Neural crest cell (in vitro differentiated cells): ENCODE data around the gene PCNT. TPM values are rescaled to one million over a fixed set of nuclear protein-coding genes. Genes with fewer than 3 reads are reported as not detected.
A peak's percentile ranks its signal among the peaks of the same experiment; 100 is the strongest.
"Not testable (repeated sequence)": the region's sequence is repeated elsewhere in the genome, so short reads cannot be mapped to it uniquely, and the experiment has no call there.

Experiments
- DNase-seq: peaks from one replicate; pipeline ENCODE4 v3.0.0; 2021; ENCODE audit warnings: low read depth, mixed read lengths, low spot score
- H3K27ac Mint-ChIP-seq: one replicate; pipeline ENCODE4 v1.8.0; 2021; ENCODE audit warnings: mild to moderate bottlenecking, mixed read lengths; ENCODE audit not compliant: unreplicated experiment
- H3K27me3 Mint-ChIP-seq: 2 replicates; pipeline ENCODE4 v1.8.0; 2021; ENCODE audit warnings: low read depth, mild to moderate bottlenecking, mixed read lengths
- H3K36me3 Mint-ChIP-seq: 2 replicates; pipeline ENCODE4 v1.8.0; 2021; ENCODE audit warnings: low read depth, mild to moderate bottlenecking, mixed read lengths
- H3K4me1 Mint-ChIP-seq: 2 replicates; pipeline ENCODE4 v1.8.0; 2021; ENCODE audit warnings: mixed read lengths
- H3K4me3 Mint-ChIP-seq: one replicate; pipeline ENCODE4 v1.8.0; 2021; ENCODE audit warnings: mild to moderate bottlenecking, mixed read lengths
- H3K9me3 Mint-ChIP-seq: 2 replicates; pipeline ENCODE4 v1.8.0; 2021; ENCODE audit warnings: mixed read lengths
- total RNA-seq: library from RNA; stranded (reverse); gene quantifications from 2 replicates; pipeline ENCODE4 v1.2.1, GENCODE V29; 2021
- TF ChIP-seq, protein P1 (sequence below): fragments of 200-600 bp; sonication (generic); conservative IDR thresholded peaks from 2 replicates; pipeline ENCODE4 v1.5.0; 2021; ENCODE audit warnings: antibody characterized with exemption, mild to moderate bottlenecking

Gene PCNT
- total RNA-seq, 1 donor from 2014 or later: 60.4 TPM

DNA sequence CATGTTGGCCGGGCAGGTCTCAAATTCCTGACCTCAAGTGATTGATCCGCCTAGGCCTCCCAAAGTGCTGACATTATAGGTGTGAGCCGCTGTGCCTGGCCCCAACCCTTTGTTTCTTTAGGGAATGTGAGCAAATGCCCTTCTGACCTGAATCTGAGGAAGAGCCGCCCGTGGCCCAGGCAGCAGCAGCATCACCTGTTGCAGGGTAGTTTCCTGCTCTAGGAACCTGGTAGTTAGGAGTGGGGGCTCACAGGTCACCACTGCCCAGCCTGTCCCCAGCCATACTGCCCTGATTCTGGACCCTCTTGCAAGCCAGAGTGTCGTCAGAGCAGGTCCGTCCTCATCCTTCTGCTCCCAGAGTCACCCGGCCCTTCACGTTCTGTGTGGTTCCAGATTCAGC, 24.8 kb upstream of the PCNT start:
- no peak for DNase-seq
- no peaks in the 10 kb centered on the region for H3K27me3 Mint-ChIP-seq
- H3K9me3 Mint-ChIP-seq: no peaks in the 10 kb centered on the region
- no peak overlapping the region for H3K4me3 Mint-ChIP-seq
- no peak overlapping the region for H3K27ac Mint-ChIP-seq
- H3K36me3 Mint-ChIP-seq: peaks cover 29% of the 10 kb centered on the region
- H3K4me1 Mint-ChIP-seq: peaks cover 16% of the 10 kb centered on the region
- TF ChIP-seq, protein P1, sequence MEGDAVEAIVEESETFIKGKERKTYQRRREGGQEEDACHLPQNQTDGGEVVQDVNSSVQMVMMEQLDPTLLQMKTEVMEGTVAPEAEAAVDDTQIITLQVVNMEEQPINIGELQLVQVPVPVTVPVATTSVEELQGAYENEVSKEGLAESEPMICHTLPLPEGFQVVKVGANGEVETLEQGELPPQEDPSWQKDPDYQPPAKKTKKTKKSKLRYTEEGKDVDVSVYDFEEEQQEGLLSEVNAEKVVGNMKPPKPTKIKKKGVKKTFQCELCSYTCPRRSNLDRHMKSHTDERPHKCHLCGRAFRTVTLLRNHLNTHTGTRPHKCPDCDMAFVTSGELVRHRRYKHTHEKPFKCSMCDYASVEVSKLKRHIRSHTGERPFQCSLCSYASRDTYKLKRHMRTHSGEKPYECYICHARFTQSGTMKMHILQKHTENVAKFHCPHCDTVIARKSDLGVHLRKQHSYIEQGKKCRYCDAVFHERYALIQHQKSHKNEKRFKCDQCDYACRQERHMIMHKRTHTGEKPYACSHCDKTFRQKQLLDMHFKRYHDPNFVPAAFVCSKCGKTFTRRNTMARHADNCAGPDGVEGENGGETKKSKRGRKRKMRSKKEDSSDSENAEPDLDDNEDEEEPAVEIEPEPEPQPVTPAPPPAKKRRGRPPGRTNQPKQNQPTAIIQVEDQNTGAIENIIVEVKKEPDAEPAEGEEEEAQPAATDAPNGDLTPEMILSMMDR: no peak

DNA sequence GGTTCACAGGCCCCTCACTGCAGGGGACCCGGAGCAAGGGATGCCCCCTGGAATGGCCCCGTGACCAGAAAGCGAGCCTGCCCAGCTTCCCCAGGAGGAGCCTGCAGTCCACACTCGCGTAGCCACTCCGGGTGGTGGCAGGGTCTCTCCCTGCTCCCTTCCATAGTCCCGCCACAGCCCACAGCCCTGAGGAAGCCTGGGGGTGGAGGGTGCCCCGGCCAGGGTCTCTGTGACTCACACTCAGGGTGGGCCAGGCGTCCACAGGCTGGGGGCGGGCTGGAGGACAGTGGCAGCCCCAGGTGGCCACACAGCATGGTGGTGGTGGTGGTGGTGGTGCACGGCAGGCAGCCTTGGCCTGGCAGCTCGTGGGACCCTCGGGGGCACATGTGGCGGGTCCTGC, 22.2 kb upstream of the PCNT start:
- no peak overlapping the region for H3K27ac Mint-ChIP-seq
- H3K4me1 Mint-ChIP-seq: no peaks in the 10 kb centered on the region
- H3K36me3 Mint-ChIP-seq: peaks cover 31% of the 10 kb centered on the region
- H3K27me3 Mint-ChIP-seq: no peaks in the 10 kb centered on the region
- DNase-seq: no peak
- H3K9me3 Mint-ChIP-seq: no peaks in the 10 kb centered on the region
- TF ChIP-seq, protein P1: no peak
- no peak overlapping the region for H3K4me3 Mint-ChIP-seq

DNA sequence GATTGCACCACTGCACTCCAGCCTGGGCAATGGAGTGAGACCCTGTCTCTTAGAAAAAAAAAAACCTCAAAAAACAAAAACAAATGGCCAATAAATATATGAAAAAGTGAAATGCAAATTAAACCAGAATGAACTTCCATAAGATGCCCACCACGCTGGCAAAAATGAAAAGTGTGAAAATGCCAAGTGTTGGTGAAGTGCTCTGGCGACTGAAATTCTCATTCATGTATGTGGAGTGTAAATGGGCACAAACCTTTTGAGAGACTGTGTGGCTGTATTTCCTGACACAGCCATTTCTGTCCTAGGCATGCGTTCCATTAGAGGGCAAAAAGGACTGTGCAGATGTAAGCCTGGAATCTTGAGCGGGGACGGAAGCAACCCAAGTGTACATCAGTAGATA, 19.5 kb upstream of the PCNT start:
- H3K27me3 Mint-ChIP-seq: no peaks in the 10 kb centered on the region
- H3K4me1 Mint-ChIP-seq: no peaks in the 10 kb centered on the region
- TF ChIP-seq, protein P1: no peak
- H3K36me3 Mint-ChIP-seq: peaks cover 33% of the 10 kb centered on the region
- no peaks in the 10 kb centered on the region for H3K9me3 Mint-ChIP-seq
- H3K27ac Mint-ChIP-seq: no peak overlapping the region
- DNase-seq: no peak
- H3K4me3 Mint-ChIP-seq: no peak overlapping the region

DNA sequence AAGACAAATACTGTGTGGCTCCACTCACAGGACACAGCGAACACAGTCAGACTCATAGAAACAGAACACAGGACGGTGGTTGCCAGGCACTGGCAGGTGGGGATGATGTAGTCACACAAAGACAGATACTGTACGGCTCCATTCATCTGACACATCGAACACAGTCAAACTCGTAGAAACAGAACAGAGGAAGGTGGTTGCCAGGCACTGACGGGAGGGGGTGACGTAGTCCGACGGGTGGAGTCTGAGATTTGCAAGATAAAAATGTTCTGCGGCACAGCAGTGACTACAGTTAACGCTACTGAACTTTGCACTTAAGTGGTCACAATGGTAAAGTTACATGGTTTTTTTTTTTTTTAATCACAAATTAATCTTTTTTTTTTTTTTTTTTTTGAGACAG, 19.0 kb upstream of the PCNT start:
- Mint-ChIP-seq H3K4me3 (no peak overlapping the region), H3K27me3 (no peaks in the 10 kb centered on the region), H3K9me3 (no peaks in the 10 kb centered on the region), H3K4me1 (no peaks in the 10 kb centered on the region), H3K36me3 (peaks cover 30% of the 10 kb centered on the region), H3K27ac (peak overlapping the region; percentile 7)
- DNase-seq: no peak
- TF ChIP-seq, protein P1: no peak

DNA sequence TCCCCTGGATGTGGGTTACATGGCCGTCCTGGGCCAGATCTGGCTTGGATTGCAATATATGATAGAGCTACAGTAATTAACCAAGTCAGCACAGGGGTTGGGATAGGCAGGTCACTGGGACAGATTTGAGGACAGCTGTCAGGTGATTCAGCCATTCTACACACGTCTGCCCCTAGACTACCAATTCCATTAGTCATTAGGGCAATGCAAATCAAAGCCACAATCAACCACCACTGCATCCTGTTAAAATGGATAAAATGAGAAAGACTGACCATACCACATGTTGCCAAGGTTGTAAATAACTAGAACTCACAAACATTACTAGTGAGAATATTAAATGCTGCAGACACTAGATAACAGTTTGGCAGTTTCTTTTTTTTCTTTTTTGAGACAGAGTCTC, 16.3 kb upstream of the PCNT start:
- Mint-ChIP-seq H3K36me3 (peaks cover 27% of the 10 kb centered on the region), H3K27ac (no peak overlapping the region)
- TF ChIP-seq, protein P1: no peak

DNA sequence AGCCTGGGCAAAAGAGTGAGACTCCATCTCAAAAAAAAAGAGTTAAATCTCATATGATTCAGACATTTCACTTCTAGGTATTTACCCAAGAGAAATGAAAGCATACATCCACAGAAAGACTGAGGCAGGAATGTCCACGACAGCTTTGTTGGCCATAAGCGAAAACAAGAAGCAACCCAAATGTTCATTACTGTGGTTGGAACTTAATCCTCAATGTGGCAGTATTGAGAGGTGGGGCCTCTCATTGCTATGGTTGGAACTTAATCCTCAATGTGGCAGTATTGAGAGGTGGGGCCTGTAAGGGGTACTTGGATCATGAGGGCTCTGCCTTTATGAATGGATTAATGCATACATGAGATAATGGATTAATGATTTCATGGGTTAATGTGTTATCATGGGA, 15.5 kb upstream of the PCNT start:
- Mint-ChIP-seq H3K27ac (no peak overlapping the region), H3K4me1 (no peaks in the 10 kb centered on the region), H3K4me3 (no peak overlapping the region), H3K36me3 (peaks cover 27% of the 10 kb centered on the region), H3K9me3 (peaks cover 3% of the 10 kb centered on the region), H3K27me3 (no peaks in the 10 kb centered on the region)
- TF ChIP-seq, protein P1: no peak
- no peak for DNase-seq

More for the DNA sequence above, 16.3 kb upstream of the PCNT start:
- Mint-ChIP-seq H3K9me3 (peaks cover under 1% of the 10 kb centered on the region), H3K4me3 (no peak overlapping the region), H3K4me1 (no peaks in the 10 kb centered on the region), H3K27me3 (no peaks in the 10 kb centered on the region)
- DNase-seq: no peak

DNA sequence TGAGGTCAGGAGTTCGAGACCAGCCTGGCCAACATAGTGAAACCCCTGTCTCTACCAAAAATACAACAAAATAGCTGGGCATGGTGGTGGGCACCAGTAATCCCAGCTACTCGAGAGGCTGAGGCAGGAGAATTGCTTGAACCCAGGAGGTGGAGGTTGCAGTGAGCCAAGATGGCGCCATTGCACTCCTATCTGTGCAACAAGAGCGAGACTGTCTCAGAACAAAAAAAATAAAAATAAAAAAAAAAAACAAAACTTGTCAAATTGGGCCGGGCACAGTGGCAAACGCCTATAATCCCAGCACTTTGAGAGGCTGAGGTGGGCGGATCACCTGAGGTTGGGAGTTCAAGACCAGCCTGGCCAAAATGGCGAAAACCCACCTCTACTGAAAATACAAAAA, 13.7 kb upstream of the PCNT start:
- not testable (repeated sequence) for H3K27me3 Mint-ChIP-seq, H3K4me3 Mint-ChIP-seq, DNase-seq, H3K4me1 Mint-ChIP-seq, H3K27ac Mint-ChIP-seq, H3K9me3 Mint-ChIP-seq
- H3K36me3 Mint-ChIP-seq: peaks cover 20% of the 10 kb centered on the region
